SHP77 (cell line): ENCODE measurements around the gene OMG.
"Not testable (repeated sequence)": the region's sequence is repeated elsewhere in the genome, so short reads cannot be mapped to it uniquely, and the experiment has no call there.

Source experiments
- DNase-seq, 2 experiments: peaks; one replicate each; lab custom pipeline; 2025; lab: John Stamatoyannopoulos, UW

OMG gene

GRCh38 chr17:31308372-31309334, 11.6 kb upstream of the OMG start:
- no peak for DNase-seq

DNA sequence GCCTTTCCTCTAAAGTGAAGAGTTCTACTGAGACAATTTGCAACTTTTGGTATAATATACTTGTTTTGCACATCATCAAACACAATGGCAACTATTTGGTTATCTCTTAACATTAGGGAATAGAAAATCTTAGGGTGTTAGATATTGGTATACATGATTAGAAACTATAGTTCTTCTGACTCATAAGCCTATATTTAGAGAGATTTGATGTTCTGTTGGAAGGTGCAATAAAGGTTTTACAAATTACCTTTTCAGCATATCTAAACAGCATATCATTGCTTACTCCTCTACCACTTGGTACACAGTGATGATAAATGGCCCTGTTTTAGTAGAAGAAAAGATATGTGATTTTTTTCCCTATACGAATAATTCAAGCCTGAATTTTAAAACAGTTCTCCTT, 10.6 kb upstream of the OMG start:
- no peak for DNase-seq

GRCh38 chr17:31299624-31300023, 2.6 kb upstream of the OMG start:
- no peak for DNase-seq

- no peak for DNase-seq
These were observed 897 bp downstream of the OMG start for GRCh38 chr17:31296142-31296541.

GRCh38 chr17:31295489-31295871, 1.6 kb downstream of the OMG start:
- DNase-seq = no peak

DNA sequence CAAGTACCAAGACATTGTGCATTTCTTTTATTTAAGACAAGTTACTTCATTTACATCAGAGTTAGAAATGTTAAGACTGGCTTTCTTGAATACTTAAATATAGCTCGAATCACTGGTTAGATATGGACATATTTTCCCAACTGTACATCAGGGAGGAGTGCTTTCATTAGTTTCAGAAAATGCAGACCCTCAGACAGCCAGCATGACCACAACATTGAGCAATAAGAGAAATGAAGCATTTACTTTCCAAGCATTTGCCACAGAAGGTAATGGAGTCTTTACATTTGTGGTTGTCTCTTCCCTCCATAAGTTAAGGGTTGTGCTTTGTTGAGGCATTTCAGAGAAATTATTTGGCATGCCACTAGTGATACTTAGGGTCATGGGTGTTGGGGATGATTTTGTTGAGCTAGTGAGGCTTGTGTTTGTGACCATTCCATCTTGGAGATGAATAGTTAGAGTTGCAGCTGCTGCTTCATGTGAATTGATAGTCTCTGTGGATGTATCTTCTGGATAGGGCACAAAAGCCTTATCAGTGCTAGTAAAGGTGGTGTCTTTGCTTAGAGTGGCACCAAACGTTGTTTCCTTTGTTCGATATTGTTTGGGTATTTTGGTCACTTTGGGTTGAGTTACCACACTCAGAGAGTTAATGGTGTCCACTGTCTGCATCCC, 2.1 kb downstream of the OMG start:
- DNase-seq = no peak

GRCh38 chr17:31294231-31294630, 2.8 kb downstream of the OMG start:
- no peak for DNase-seq

DNA sequence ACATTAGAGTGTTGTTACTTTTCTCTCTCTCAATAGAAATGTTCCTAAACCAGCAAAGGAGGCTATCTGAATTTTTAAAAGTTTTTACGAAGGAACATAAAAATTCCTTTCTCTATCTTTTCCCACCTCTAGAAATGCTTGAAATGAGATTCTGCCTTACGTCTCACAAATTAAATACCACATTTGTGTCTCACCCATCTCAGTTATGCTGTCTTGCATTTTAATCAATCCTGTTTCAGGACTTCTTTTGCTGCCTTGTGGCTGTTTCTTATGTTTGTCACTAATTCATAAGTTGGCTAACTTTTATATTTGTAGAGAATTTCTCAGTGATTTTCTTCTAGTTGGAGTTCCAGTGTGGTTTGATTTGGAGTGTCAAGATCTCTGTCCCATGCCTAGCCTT, 3.5 kb downstream of the OMG start:
- DNase-seq = no peak

DNA sequence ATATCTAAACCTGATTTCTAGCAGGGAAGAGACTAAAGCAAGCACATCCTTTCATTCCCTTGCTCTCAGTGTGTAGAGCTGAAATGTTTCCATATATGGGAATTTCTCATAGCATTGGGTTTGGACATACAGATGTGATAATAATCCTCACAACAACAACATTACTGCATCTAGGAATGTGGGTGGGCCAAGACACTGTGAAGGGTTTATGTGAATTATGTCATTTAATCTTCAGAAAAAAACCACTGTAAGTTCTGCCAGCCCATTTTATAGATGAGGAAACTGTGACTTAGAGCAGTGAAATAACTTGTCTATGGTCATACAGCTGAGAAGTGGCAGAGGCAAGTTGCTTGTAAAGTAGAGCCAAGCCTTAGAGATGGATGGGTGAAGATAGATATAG, 5.2 kb downstream of the OMG start:
- no peak for DNase-seq

DNA sequence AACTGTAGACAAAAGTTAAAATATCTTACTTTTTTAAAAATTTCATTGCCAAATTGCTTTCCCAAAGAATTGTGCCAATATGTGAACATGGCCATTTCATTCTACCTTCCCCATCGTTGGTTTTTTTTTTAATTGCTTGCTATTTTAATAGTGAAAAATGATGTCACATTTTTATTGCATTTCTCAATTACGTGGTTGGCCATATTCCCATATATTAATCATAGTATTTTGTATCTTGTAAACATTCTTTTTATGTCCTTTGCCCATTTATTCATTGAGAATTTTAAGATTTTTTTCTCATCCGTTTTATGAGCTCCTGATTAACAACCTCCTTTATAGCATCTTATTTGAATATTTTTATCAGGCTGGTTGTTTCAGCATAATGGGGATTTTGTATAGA, 7.2 kb downstream of the OMG start:
- DNase-seq = no peak

- DNase-seq = not testable (repeated sequence)
These were observed 9.1 kb downstream of the OMG start for GRCh38 chr17:31287932-31288331.

GRCh38 chr17:31286587-31286986, 10.5 kb downstream of the OMG start:
- no peak for DNase-seq

GRCh38 chr17:31283841-31284240, 13.2 kb downstream of the OMG start:
- DNase-seq = no peak

GRCh38 chr17:31281061-31281460, 16.0 kb downstream of the OMG start:
- no peak for DNase-seq

GRCh38 chr17:31279401-31279800, 17.6 kb downstream of the OMG start:
- no peak for DNase-seq

DNA sequence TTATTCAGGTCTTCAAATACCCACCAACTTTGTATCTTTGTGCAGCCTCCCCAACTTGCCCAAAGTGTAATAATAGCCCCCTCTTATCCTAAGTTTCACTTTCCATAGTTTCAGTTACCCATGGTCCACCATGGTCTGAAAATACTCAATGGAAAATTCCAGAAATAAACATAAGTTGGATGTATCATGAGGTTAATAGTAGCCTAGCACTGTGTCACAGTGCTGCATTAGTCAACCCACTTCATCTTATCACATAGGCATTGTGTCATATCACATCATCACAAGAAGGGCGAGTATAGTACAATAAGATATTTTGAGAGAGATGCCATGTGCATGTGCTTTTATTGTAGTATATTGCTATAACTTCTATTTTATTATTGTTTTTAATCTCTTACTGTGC, 21.9 kb downstream of the OMG start:
- no peak for DNase-seq

GRCh38 chr17:31274252-31274651, 22.8 kb downstream of the OMG start:
- DNase-seq = no peak

DNA sequence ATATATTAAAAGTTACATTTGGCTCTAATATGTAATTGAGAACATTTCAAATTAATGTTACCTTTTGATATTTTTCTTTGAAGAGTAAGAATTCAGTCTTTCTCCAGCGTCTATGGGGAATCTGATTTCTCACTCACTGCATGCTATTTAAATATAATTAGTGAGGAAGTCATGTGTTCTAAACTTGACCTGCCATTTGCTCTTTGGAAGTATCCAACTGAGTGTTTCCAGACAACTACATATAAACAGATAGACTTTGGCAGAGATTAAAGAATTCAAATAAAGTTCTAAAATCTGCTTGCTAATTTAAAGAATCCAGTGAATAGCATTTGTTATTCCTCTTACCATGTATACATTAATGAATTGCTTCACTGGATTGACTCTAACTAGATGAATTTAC, 23.5 kb downstream of the OMG start:
- no peak for DNase-seq

DNA sequence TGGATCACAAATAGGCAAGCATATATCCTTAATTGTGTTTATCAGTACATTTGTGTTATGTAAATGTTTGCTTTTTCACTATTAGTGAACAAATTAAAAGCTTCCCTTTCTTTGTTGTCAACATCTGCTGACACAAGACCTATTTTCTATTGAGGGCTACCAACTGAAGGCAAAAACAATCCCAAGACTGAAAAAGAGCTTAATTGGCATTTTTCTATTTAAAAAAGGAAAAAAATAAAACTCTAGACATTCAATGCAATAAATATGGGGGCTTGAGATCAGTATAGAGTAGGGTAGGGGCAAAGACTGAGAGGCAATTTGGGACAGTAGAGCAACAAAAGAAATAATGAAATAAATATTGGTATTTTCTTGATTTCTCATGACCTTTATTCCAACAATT, 24.2 kb downstream of the OMG start:
- no peak for DNase-seq

GRCh38 chr17:31272236-31272635, 24.8 kb downstream of the OMG start:
- no peak for DNase-seq

- no peak for DNase-seq
These were observed 27.5 kb downstream of the OMG start for GRCh38 chr17:31269578-31269983.

GRCh38 chr17:31269036-31269577, 27.9 kb downstream of the OMG start:
- DNase-seq = no peak

DNA sequence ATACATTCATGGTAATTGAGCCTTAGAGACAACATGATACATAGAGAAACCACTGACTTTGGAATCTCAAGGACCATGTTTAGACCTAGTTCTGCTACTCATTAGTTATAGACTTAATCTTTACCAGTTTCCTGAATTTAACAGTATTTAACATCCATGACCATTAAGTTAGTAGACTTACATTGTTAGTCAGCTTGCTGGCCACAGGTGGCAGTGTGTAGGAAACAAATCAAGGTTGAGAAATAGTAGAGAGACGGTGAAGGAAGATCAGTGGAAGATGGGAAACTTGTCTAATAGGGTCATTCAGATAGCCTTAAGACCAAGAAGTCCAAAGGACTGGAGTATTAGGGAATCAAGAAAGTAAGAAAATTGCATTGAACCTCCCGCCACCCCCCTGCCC, 31.0 kb downstream of the OMG start:
- no peak for DNase-seq
